Stomach smooth muscle (tissue), 2 donors: ENCODE results near the gene PGM5.

Source experiments
- H3K27ac ChIP-seq: one replicate; pipeline ENCODE4 v1.7.0; 2013; ENCODE audit warnings: mild to moderate bottlenecking, low read length, inconsistent platforms
- H3K27me3 ChIP-seq, 2 donors: one replicate each; pipeline ENCODE4 v1.7.0; 2013; ENCODE audit warnings: low read length in 2 of 2; ENCODE audit not compliant: insufficient read depth in 2 of 2, control insufficient read depth in 1 of 2
- H3K36me3 ChIP-seq, 2 donors: one replicate each; pipeline ENCODE4 v1.7.0; 2013; ENCODE audit warnings: low read length in 2 of 2; ENCODE audit not compliant: control insufficient read depth in 2 of 2, insufficient read depth in 2 of 2
- H3K4me1 ChIP-seq: one replicate; pipeline ENCODE4 v1.7.0; 2013; ENCODE audit warnings: low read length; ENCODE audit not compliant: control insufficient read depth, insufficient read depth
- H3K4me3 ChIP-seq, 2 donors: one replicate each; pipeline ENCODE4 v1.7.0; 2013; ENCODE audit warnings: low read length in 2 of 2
- H3K9ac ChIP-seq, 2 donors: one replicate each; pipeline ENCODE4 v1.7.0; 2013; ENCODE audit warnings: low read length in 2 of 2, mild to moderate bottlenecking in 1 of 2
- H3K9me3 ChIP-seq, 2 donors: one replicate each; pipeline ENCODE4 v1.7.0; 2013; ENCODE audit warnings: low read length in 2 of 2; ENCODE audit not compliant: control insufficient read depth in 2 of 2
- donor health status: healthy.
- donor health status: Pancreatic carcinoma.

PGM5 gene

DNA sequence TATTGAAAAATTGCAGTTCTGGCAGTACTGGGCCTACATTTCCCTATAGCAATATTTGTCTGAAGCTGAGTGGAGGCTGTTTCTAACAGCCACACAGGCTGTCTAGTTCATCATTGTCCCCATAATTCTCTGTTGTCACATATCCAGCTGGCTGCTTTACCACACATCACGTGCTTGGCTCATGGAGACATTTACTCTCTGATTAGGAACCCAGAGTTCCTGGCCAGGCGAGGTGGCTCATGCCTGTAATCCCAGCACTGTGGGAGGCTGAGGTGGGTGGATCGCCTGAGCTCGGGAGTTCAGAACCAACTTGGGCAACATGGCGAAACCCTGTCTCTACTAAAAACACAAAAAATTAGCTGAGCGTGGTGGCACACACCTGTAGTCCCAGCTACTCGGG, 81.4 kb downstream of the PGM5 start:
- peaks cover 4 to 5% of the 10 kb centered on the region in 2 donors for H3K36me3 ChIP-seq
- H3K27me3 ChIP-seq: no peaks in the 10 kb centered on the region
- peak overlapping the region in 1 of 2 donors; percentile 45 for H3K9ac ChIP-seq
- H3K4me1 ChIP-seq: peaks cover 14% of the 10 kb centered on the region
- H3K27ac ChIP-seq: peak overlapping the region; percentile 63
- H3K9me3 ChIP-seq: peaks cover 0 to 5% of the 10 kb centered on the region in 2 donors
- no peak overlapping the region for H3K4me3 ChIP-seq

DNA sequence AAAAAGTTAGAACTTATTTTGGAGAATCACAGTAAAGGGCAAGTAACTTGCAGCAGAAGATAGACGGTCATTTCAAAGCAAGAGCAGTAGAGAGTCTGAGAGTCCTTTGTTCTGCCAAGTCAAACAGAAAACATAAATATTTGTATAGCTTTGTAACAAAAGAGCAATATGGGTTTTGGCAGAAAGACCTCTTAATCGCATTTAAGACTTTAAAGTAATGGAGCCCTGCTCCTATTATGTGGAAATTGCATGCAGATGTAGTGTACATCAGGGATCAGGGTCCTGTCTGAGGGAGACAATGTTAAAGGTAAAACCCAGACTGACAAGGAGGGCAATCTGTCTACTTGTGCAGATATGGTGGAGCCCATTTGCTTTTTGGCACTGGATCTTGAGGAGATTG, 87.2 kb downstream of the PGM5 start:
- H3K4me1 ChIP-seq: peaks cover 40% of the 10 kb centered on the region
- peak overlapping the region; percentile 97 for H3K27ac ChIP-seq
- H3K9me3 ChIP-seq: peaks cover 0 to 5% of the 10 kb centered on the region in 2 donors
- no peaks in the 10 kb centered on the region for H3K36me3 ChIP-seq
- H3K27me3 ChIP-seq: no peaks in the 10 kb centered on the region
- no peak overlapping the region for H3K4me3 ChIP-seq
- H3K9ac ChIP-seq: no peak overlapping the region

GRCh38 chr9:68446836-68447235, 90.4 kb downstream of the PGM5 start:
- Histone ChIP-seq H3K4me1 (peaks cover 53% of the 10 kb centered on the region), H3K36me3 (no peaks in the 10 kb centered on the region), H3K27me3 (no peaks in the 10 kb centered on the region), H3K4me3 (peak overlapping the region; percentile 28 to 49), H3K9ac (peak overlapping the region in 1 of 2 donors; percentile 18), H3K27ac (peak overlapping the region; percentile 97), H3K9me3 (no peaks in the 10 kb centered on the region)

DNA sequence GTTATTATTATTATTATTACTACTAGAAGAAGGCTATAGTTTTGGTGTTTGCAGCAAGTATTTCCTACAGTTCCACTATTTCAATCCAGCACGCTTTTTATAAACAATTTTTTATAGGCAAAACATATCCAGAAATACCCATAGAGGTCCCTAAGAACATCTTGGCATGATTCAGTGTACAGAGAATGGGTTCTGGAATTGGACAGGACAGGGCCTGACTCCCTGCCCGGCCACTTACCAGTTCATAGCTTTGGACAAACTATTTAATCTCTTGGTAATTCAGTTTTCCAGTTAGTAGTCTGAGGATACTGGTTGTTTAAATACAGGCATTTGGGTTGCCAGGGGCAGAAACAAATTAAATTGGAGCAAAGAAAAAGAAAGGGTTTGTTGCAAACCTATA, 91.2 kb downstream of the PGM5 start:
- Histone ChIP-seq H3K36me3 (peaks cover 0 to 1% of the 10 kb centered on the region in 2 donors), H3K27me3 (no peaks in the 10 kb centered on the region), H3K4me3 (peak overlapping the region in 1 of 2 donors; percentile 49), H3K27ac (peak overlapping the region; percentile 97), H3K9me3 (no peaks in the 10 kb centered on the region), H3K9ac (peak overlapping the region; percentile 18 to 47), H3K4me1 (peaks cover 61% of the 10 kb centered on the region)

- Histone ChIP-seq H3K36me3 (peaks cover 0 to 3% of the 10 kb centered on the region in 2 donors), H3K9me3 (no peaks in the 10 kb centered on the region), H3K27me3 (no peaks in the 10 kb centered on the region), H3K27ac (peak overlapping the region; percentile 87), H3K4me3 (no peak overlapping the region), H3K4me1 (peaks cover 33% of the 10 kb centered on the region), H3K9ac (peak overlapping the region in 1 of 2 donors; percentile 14)
Observed at GRCh38 chr9:68454579-68455334, 98.3 kb downstream of the PGM5 start.

GRCh38 chr9:68455451-68455850, 99.0 kb downstream of the PGM5 start:
- Histone ChIP-seq H3K4me1 (peaks cover 36% of the 10 kb centered on the region), H3K9me3 (no peaks in the 10 kb centered on the region), H3K27me3 (no peaks in the 10 kb centered on the region), H3K4me3 (no peak overlapping the region), H3K27ac (peak overlapping the region; percentile 87), H3K36me3 (peaks cover 0 to 3% of the 10 kb centered on the region in 2 donors), H3K9ac (no peak overlapping the region)

DNA sequence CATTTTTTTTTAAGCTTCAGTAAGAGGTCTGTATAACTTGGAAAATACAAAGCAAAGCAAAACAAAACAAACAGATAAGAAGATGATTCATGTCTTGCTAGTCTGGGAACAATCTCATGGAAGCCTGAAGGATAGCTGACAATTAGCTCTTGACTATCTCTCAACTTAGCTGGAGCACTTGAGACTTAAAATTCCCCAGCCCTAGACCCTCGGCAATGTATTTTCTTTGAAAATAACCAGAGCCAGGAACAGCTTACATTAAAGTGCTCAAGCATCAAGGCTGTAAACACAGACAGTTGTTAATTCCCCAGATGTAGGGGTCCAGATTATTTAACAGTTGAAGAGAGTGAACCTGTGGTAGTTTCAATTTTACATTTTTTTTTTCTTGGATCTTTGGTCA, 101.4 kb downstream of the PGM5 start:
- H3K27ac ChIP-seq: peak overlapping the region; percentile 76

DNA sequence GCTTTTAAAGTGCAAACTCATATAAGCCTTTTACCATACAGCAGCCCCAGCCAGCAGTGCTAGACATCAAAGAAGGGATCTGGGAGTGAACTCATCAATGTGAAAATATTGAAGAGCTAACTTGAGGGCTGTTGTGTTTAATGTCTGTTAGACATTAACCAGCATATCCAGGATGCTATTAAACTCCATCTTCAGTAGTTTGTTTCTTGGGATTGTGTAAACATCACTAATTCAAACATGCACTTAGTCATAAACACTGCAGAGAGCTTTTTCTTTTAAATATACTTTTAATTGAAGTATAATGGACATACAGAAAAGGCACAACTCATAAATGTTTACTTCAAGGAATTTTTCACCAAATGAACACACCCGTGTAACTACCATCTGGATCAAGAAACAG, 102.5 kb downstream of the PGM5 start:
- H3K9me3 ChIP-seq: no peaks in the 10 kb centered on the region
- H3K36me3 ChIP-seq: no peaks in the 10 kb centered on the region
- H3K27ac ChIP-seq: peak overlapping the region; percentile 76
- no peaks in the 10 kb centered on the region for H3K27me3 ChIP-seq
- H3K4me3 ChIP-seq: no peak overlapping the region
- peaks cover 38% of the 10 kb centered on the region for H3K4me1 ChIP-seq
- peak overlapping the region in 1 of 2 donors; percentile 4 for H3K9ac ChIP-seq

More for the DNA sequence above, 101.4 kb downstream of the PGM5 start:
- peaks cover 0 to under 1% of the 10 kb centered on the region in 2 donors for H3K36me3 ChIP-seq
- no peaks in the 10 kb centered on the region for H3K27me3 ChIP-seq
- no peak overlapping the region for H3K4me3 ChIP-seq
- peaks cover 38% of the 10 kb centered on the region for H3K4me1 ChIP-seq
- H3K9me3 ChIP-seq: no peaks in the 10 kb centered on the region
- H3K9ac ChIP-seq: peak overlapping the region in 1 of 2 donors; percentile 40

GRCh38 chr9:68462105-68462775, 105.8 kb downstream of the PGM5 start:
- Histone ChIP-seq H3K27me3 (no peaks in the 10 kb centered on the region), H3K36me3 (peaks cover 4 to 11% of the 10 kb centered on the region in 2 donors), H3K4me3 (peak overlapping the region in 1 of 2 donors; percentile 12), H3K27ac (peak overlapping the region; percentile 76), H3K9me3 (no peaks in the 10 kb centered on the region), H3K9ac (peak overlapping the region in 1 of 2 donors; percentile 65), H3K4me1 (peaks cover 19% of the 10 kb centered on the region)

GRCh38 chr9:68470067-68470466, 113.7 kb downstream of the PGM5 start:
- no peaks in the 10 kb centered on the region for H3K9me3 ChIP-seq
- no peak overlapping the region for H3K27ac ChIP-seq
- H3K9ac ChIP-seq: no peak overlapping the region
- H3K4me1 ChIP-seq: peaks cover 8% of the 10 kb centered on the region
- no peaks in the 10 kb centered on the region for H3K27me3 ChIP-seq
- peaks cover 2 to 11% of the 10 kb centered on the region in 2 donors for H3K36me3 ChIP-seq
- H3K4me3 ChIP-seq: no peak overlapping the region
